COR-L47 (cell line): ENCODE results near the gene YJEFN3.

Experiments
- DNase-seq: peaks from one replicate; lab custom pipeline; 2025; lab: John Stamatoyannopoulos, UW

YJEFN3 gene

DNA sequence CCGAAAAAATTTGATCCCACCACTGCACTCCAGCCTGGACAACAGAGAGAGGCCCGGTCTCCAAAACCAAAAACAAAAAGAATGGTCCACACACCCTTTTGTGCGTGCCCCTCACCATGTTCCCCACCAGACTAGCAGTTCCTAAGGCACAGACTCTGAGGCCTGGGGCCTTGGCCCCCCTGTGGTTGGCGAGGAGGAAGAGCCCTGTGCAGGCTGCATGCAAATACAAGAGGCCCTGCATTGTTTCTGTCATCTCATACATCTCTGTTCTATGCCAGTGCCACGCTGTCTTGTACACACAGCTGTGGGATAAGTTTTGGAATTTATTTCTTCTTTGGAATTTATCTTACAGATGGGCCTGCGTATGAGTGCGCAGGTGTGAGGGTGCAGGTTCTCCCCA lies 4.7 kb upstream of the YJEFN3 start:
- no peak for DNase-seq

- DNase-seq = no peak
These were observed 2.9 kb upstream of the YJEFN3 start for GRCh38 chr19:19525611-19526380.

DNA sequence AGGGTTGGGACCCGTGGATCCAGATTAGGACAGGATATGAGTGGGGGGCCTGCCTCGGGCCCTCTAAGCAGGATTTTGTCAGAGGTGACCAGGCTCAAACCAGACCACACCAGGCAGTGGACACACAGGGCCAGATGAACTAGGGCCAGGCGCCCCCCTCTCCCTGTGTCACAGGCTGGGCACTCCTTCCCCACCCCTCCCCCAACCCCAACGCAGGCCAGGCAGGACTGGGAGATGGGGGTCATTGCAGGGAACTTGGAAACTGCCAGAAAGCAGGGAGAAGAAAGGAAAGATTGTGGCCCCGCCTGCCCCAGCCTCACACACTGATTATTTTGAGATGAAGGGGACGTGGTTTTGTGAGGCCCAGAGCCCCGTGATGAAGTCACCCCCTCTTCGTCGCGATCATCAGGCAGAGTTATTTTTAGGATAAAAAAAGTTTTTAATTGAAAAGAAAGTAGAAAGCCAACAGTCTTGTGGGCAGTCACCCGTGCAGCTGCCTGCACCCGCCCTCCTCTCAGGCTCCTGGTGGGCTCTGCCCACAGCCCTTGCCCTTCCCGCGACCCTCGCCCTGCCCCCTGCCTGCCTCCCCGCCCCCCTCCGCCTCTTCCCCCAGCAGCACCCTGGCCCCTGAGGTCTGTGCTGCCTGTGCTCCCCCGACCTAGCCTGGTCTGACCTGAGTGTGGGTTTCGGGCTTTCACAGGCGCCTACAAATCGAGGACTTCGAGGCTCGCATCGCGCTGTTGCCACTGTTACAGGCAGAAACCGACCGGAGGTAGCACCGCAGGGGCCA lies 1.9 kb upstream of the YJEFN3 start:
- DNase-seq = no peak

DNA sequence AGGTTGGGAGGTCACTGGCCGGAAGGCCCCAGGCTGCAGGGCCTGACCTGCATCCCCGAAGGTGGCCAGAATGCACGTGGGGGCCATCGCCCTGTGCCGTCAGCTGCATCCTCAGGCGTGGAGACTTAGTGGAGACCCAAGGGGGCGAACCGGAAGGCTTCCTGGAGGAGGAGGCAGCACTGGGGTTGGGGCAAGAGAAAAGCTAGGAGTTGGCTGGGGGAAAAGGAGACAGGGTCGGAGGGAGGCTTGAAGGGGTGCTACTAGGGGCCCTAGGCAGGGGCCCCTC lies 1.4 kb upstream of the YJEFN3 start:
- no peak for DNase-seq

GRCh38 chr19:19527674-19528625 lies 761 bp upstream of the YJEFN3 start:
- DNase-seq = no peak

DNA sequence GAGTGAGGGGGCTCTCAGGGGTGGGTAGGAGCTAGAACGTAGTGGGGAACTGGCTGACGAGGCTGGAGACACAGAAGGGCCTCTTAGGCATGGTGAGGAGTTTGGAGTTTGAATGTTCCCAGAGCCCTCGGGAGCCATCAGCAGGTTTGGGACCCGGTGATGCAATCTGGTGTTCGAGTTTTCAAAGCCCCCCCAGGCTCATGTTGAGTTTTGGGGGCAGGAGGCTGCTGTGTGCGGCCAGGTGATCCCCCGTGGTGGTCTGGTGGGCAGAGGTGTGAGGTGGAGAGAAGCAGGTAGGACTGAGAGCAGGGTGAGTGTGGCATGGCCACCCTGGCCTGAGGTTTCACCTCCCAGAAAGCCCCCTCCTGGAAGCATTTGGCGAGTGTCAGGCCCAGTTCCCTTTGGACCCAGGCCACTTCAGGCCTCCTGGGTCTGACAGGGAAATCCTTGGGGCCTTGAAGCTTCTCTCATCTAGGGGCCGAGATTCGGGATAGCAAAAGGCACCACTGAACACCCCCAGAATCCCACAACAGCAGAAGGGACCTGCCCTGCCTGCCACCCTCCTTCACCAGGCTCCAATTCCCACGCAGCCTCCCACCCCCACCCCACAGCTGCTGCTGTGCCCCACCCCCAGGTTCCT lies 1.2 kb downstream of the YJEFN3 start:
- no peak for DNase-seq

GRCh38 chr19:19530423-19530804 lies 1.7 kb downstream of the YJEFN3 start:
- no peak for DNase-seq

GRCh38 chr19:19530889-19531288 lies 2.2 kb downstream of the YJEFN3 start:
- no peak for DNase-seq

DNA sequence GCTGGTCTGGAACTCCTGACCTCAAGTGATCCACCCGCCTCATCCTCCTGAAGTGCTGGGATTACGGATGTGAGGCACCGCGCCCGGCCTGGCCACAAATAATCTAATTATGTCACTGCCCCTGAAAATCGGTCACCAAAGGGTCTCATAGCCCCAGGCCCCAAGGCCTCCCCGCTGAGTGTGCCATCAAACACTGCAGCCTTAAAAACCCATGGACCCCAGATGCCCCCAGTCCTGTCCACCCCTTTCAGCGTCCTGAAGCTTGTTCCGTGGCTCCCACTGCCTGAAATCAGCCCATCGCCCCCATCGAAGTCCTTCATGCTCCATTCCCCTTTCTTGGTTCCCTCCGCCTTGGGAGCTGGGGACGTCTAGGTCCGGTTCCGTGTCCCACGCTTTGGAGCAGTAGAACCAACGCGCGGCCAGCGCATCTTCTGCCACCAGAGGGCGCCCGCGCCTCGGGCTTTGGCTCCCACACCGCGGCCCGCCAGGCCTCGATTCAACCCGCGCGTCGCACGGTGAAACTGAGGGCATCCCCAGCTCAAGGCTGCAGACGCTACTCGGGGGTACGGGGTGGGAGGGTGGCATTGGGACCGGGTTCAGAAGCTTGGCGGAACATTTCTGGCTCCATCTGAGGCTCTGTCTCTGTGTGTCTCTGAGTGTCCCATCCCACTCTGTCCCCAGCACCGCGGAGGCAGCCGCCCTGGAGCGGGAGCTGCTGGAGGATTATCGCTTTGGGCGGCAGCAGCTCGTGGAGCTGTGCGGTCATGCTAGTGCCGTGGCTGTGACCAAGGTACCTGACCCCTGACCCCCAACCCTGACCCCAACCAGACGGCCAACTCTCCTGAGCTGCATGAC lies 3.5 kb downstream of the YJEFN3 start:
- peak; percentile 57 for DNase-seq

- DNase-seq = no peak
These were observed 4.3 kb downstream of the YJEFN3 start for GRCh38 chr19:19532806-19533701.

GRCh38 chr19:19533841-19534240 lies 5.1 kb downstream of the YJEFN3 start:
- DNase-seq = no peak

- DNase-seq = no peak
These were observed 6.0 kb downstream of the YJEFN3 start for GRCh38 chr19:19534556-19535265.

GRCh38 chr19:19535311-19536191 lies 6.8 kb downstream of the YJEFN3 start:
- no peak for DNase-seq

- DNase-seq = no peak
These were observed 8.7 kb downstream of the YJEFN3 start for GRCh38 chr19:19537075-19538048.

DNA sequence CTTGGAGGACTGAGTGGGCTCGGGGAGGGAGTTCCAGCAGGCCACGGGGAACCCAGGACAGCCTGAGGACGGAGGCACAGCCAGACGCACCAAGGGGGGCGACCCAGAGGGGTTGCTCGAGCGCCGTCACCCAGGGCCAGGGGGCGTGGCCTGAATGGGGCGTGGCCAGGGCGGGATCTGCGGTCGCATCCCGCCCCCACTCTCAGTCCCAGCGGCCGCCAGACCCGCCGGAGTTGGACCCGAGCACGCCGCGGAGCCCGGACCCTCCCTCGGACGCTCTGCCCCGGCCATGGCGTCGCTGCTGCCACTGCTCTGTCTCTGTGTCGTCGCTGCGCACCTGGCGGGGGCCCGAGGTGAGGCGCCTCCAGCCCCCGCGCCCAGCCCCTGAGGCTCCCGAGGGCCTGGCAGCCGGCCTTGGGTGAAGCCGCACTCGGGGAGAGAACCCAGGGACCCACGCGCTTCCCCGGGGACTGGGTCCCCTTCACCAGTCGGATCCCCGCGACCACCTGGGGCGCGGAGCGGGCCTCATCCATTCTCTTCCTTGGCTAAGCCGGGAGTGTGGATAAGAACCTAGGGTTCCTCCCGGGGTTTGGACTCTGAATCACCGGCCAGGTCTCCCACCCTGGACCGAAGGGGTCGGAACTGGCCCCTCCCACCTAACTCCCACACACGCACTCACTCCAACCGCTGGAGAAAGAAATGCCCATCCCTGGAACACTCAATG lies 9.5 kb downstream of the YJEFN3 start, which contains the start of gene CILP2:
CILP2 (plus strand) TSS at position 205 of the 724 bp plus-strand sequence; CDS start at position 290, 85 bp downstream.
- no peak for DNase-seq

- DNase-seq = no peak
These were observed 10.1 kb downstream of the YJEFN3 start for GRCh38 chr19:19538785-19539166.
